ENCODE data around the gene C3orf62.

GRCh38 chr3:49260806-49261324 lies 16.2 kb downstream of the C3orf62 start:
- TF ChIP-seq FOXM1 (IDR thresholded peaks at IDR 0.05; ENCODE audit: borderline replicate concordance) = no peak
- TF ChIP-seq FOXK2 (IDR thresholded peaks at IDR 0.05) = no peak
- TF ChIP-seq ELF4 (IDR thresholded peaks at IDR 0.05) = no peak
- no peak for TF ChIP-seq BHLHE40 (IDR thresholded peaks at IDR 0.05; ENCODE audit: borderline replicate concordance)
- no peak for TF ChIP-seq FOXA1 (IDR thresholded peaks at IDR 0.05)
- no peak for TF ChIP-seq TARDBP (IDR thresholded peaks at IDR 0.05)

All from HEK293T (cell line).